ENCODE data around the gene NEK10. TPM values are rescaled to one million over a fixed set of nuclear protein-coding genes. Genes with fewer than 3 reads are reported as not detected.

NEK10 gene
- polyA plus RNA-seq, 2 of the 4 experiments (the other 2 are of a cell fraction), result 1.7 to 2.9 TPM

DNA sequence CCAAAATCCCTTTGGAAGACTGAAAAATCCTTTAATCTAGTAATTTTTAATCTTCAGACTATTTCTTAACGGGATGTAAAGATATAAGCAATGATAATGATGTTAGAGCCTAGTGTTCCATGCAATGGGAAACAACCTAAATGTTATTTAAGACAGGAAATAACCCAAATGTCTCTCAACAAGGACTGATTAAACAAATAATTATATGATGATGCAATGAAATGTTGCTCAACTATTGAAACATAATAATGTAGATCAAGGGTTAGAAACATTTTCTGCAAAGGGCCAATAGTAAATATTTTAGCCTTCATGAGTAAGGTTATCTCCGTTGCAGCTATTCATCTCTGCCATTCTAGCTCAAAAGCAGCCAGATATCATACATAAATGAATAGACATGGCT, 275.4 kb downstream of the NEK10 start:
- Histone ChIP-seq H3K4me2 (no peak overlapping the region), H3K4me1 (no peaks in the 10 kb centered on the region), H3K4me3 (no peak overlapping the region), H3K9me3 (no peaks in the 10 kb centered on the region), H3K27ac (no peak overlapping the region)
- no peak for TF ChIP-seq POLR2A (IDR thresholded peaks at IDR 0.05; ENCODE audit: low read length)
- TF ChIP-seq, protein P1, sequence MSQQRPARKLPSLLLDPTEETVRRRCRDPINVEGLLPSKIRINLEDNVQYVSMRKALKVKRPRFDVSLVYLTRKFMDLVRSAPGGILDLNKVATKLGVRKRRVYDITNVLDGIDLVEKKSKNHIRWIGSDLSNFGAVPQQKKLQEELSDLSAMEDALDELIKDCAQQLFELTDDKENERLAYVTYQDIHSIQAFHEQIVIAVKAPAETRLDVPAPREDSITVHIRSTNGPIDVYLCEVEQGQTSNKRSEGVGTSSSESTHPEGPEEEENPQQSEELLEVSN (IDR thresholded peaks at IDR 0.05; ENCODE audit: borderline replicate concordance, low read depth), result no peak
- 3% methylated on average over 2 of the region's 2 CpGs for WGBS (ENCODE audit: missing lambda C conversion rate)
- ChIA-PET POLR2A (interaction anchor here (0.6 kb wide), 1 partner anchor 10 kb away, joined by 3 read pairs; no protein-coding TSS in a partner anchor), CTCF (no interaction called here)
- no peak for ATAC-seq
- no peak for DNase-seq (ENCODE audit: low read depth in 1 of 2, low spot score in 1 of 2)
- FAIRE-seq, result no peak

DNA sequence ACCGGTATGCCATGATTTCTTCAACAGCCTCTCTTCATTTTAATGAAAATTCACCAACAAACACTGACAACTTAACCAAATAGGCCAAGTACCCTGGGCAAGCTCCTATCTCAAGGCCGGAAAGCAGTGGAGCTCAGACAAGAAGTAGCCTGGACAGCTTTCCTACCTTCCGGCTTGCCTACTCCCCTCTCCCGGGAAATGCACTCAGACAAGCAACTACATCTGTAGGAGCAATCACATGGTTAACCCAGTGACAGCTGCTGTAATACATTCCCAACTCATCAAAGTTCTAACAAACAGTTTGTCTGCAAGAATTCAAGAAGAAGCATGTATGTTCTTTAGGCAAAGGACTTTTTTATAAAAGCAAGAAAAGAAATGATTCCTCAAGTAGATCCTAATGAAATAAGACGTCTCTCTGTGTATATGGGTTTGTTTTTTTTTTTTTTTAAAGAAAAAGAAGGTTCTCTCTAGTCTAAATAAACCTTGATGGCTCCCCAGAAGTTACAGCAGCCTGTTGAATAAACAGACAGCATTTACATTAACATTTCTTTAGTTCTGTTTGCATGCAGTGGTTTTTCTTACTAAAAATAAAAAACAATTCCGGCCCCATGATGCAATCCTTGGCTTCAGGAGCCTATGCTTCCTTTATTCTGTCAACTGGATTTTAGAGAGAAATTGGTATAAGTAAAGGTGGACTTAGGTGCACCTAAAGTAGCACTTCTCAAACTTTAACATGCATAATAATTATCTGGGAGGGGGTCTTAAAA, 278.7 kb downstream of the NEK10 start:
- H3K4me3 ChIP-seq, result no peak overlapping the region
- POLR2A ChIA-PET, result no interaction called here
- no peak for DNase-seq (ENCODE audit: low read depth in 1 of 2, low spot score in 1 of 2)
- 42% methylated on average over 6 of the region's 6 CpGs for WGBS (ENCODE audit: missing lambda C conversion rate)
- TF ChIP-seq, protein P2, sequence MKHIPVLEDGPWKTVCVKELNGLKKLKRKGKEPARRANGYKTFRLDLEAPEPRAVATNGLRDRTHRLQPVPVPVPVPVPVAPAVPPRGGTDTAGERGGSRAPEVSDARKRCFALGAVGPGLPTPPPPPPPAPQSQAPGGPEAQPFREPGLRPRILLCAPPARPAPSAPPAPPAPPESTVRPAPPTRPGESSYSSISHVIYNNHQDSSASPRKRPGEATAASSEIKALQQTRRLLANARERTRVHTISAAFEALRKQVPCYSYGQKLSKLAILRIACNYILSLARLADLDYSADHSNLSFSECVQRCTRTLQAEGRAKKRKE (CRISPR knock-in tag; IDR thresholded peaks at IDR 0.05; ENCODE audit: low read depth), result no peak
- TF ChIP-seq POLR2A (IDR thresholded peaks at IDR 0.05; ENCODE audit: low read length) (no peak), RARB (CRISPR knock-in tag; IDR thresholded peaks at IDR 0.05) (no peak), HOXB13 (CRISPR knock-in tag; IDR thresholded peaks at IDR 0.05; ENCODE audit: low read depth) (no peak), EHF (CRISPR knock-in tag; IDR thresholded peaks at IDR 0.05) (no peak), RNF2 (IDR thresholded peaks at IDR 0.05; ENCODE audit: borderline replicate concordance, low read depth) (no peak), NFE2L2 (conservative IDR thresholded peaks at IDR 0.05; ENCODE audit: low read length) (no peak), MAZ (IDR thresholded peaks at IDR 0.05; ENCODE audit: borderline replicate concordance, low read depth, low read length) (no peak), HOXB5 (CRISPR knock-in tag; IDR thresholded peaks at IDR 0.05) (no peak), KDM5A (IDR thresholded peaks at IDR 0.05) (no peak), PHF8 (IDR thresholded peaks at IDR 0.05; ENCODE audit: borderline replicate concordance, low read depth) (no peak), FOXS1 (CRISPR knock-in tag; IDR thresholded peaks at IDR 0.05) (no peak), HEYL (CRISPR knock-in tag; IDR thresholded peaks at IDR 0.05) (no peak), TFCP2L1 (CRISPR knock-in tag; IDR thresholded peaks at IDR 0.05) (no peak)
- TF ChIP-seq, protein P3, sequence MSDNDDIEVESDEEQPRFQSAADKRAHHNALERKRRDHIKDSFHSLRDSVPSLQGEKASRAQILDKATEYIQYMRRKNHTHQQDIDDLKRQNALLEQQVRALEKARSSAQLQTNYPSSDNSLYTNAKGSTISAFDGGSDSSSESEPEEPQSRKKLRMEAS (IDR thresholded peaks at IDR 0.05), result no peak
- TF ChIP-seq, protein P4, sequence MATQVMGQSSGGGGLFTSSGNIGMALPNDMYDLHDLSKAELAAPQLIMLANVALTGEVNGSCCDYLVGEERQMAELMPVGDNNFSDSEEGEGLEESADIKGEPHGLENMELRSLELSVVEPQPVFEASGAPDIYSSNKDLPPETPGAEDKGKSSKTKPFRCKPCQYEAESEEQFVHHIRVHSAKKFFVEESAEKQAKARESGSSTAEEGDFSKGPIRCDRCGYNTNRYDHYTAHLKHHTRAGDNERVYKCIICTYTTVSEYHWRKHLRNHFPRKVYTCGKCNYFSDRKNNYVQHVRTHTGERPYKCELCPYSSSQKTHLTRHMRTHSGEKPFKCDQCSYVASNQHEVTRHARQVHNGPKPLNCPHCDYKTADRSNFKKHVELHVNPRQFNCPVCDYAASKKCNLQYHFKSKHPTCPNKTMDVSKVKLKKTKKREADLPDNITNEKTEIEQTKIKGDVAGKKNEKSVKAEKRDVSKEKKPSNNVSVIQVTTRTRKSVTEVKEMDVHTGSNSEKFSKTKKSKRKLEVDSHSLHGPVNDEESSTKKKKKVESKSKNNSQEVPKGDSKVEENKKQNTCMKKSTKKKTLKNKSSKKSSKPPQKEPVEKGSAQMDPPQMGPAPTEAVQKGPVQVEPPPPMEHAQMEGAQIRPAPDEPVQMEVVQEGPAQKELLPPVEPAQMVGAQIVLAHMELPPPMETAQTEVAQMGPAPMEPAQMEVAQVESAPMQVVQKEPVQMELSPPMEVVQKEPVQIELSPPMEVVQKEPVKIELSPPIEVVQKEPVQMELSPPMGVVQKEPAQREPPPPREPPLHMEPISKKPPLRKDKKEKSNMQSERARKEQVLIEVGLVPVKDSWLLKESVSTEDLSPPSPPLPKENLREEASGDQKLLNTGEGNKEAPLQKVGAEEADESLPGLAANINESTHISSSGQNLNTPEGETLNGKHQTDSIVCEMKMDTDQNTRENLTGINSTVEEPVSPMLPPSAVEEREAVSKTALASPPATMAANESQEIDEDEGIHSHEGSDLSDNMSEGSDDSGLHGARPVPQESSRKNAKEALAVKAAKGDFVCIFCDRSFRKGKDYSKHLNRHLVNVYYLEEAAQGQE (IDR thresholded peaks at IDR 0.05), result no peak
- TF ChIP-seq, protein P1 (IDR thresholded peaks at IDR 0.05; ENCODE audit: borderline replicate concordance, low read depth), result no peak
- TF ChIP-seq, protein P5, sequence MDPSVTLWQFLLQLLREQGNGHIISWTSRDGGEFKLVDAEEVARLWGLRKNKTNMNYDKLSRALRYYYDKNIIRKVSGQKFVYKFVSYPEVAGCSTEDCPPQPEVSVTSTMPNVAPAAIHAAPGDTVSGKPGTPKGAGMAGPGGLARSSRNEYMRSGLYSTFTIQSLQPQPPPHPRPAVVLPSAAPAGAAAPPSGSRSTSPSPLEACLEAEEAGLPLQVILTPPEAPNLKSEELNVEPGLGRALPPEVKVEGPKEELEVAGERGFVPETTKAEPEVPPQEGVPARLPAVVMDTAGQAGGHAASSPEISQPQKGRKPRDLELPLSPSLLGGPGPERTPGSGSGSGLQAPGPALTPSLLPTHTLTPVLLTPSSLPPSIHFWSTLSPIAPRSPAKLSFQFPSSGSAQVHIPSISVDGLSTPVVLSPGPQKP (IDR thresholded peaks at IDR 0.05; ENCODE audit: low read depth, low read length), result no peak
- no peaks in the 10 kb centered on the region for H3K4me1 ChIP-seq
- ATAC-seq, result no peak
- CTCF ChIA-PET, result interaction anchor here (1.3 kb wide), 1 partner anchor 13 kb away, joined by 3 read pairs; no protein-coding TSS in a partner anchor
- no peaks in the 10 kb centered on the region for H3K9me3 ChIP-seq
- no peak for FAIRE-seq
- no peak overlapping the region for H3K4me2 ChIP-seq
- H3K27ac ChIP-seq, result no peak overlapping the region

Data from A549 (cell line).